GM13977 (cell line): ENCODE measurements around the gene KL.
A peak's percentile ranks its signal among the peaks of the same experiment; 100 is the strongest.

ENCODE experiments used
- DNase-seq: peaks from one replicate; pipeline ENCODE4 v3.0.0; 2012; ENCODE audit warnings: low spot score
- in situ Hi-C: fragments of 300-500 bp; cut with MboI; formaldehyde crosslinking; loops from one replicate; pipeline ENCODE4 v1.12.0; 2022; ENCODE audit warnings: low sequenced_read_pairs, low pct_unique_long_range_greater_than_20kb, mixed read lengths, inconsistent platforms; ENCODE audit not compliant: unreplicated experiment
- TF ChIP-seq, protein P1 (sequence below): IDR thresholded peaks from 2 replicates; pipeline ENCODE4 v1.5.1; 2012; ENCODE audit warnings: mild to moderate bottlenecking, control low read depth; ENCODE audit not compliant: insufficient read depth; ENCODE audit errors: extremely low read depth, missing control alignments

Gene KL

GRCh38 chr13:33007950-33008349, 8.3 kb upstream of the KL start:
- TF ChIP-seq, protein P1, sequence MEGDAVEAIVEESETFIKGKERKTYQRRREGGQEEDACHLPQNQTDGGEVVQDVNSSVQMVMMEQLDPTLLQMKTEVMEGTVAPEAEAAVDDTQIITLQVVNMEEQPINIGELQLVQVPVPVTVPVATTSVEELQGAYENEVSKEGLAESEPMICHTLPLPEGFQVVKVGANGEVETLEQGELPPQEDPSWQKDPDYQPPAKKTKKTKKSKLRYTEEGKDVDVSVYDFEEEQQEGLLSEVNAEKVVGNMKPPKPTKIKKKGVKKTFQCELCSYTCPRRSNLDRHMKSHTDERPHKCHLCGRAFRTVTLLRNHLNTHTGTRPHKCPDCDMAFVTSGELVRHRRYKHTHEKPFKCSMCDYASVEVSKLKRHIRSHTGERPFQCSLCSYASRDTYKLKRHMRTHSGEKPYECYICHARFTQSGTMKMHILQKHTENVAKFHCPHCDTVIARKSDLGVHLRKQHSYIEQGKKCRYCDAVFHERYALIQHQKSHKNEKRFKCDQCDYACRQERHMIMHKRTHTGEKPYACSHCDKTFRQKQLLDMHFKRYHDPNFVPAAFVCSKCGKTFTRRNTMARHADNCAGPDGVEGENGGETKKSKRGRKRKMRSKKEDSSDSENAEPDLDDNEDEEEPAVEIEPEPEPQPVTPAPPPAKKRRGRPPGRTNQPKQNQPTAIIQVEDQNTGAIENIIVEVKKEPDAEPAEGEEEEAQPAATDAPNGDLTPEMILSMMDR: no peak
- no peak for DNase-seq
- in situ Hi-C loops: no loop called here

DNA sequence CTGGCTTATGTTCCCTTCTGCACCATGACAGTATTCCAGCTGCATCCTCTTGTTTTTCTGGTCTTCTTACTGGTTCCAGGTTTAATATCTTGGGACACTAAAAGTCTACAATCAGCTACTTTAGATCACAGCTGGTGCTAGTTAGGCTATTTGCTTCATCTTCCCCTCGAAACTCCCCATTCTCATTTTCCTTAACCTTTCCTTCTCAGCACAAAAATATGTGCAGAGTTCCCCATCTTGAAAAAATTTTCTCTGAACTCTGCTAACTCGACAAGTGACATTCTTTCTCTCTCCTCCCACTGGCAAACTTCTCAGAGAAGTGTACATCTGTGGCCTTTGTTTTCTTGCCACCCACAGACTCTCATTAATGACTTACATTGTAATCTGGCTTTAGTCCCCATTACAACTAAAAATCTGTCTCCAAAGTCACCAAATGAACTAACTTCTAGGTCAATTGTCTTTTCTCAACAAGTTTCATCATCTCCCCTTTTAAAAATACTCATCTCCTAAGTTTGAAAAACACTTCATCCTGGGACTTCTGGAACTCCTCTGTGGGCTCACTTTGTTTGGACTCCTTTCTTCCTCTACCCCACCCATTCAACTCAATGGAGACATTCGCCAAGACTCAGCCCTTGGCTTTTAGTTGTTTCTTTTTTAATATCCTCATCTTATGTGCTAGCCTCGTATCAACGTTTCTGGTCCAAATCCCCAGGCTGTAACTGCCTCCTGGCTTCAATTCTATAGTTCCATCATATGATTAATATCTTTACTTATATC, 7.1 kb upstream of the KL start:
- in situ Hi-C loops: no loop called here

DNA sequence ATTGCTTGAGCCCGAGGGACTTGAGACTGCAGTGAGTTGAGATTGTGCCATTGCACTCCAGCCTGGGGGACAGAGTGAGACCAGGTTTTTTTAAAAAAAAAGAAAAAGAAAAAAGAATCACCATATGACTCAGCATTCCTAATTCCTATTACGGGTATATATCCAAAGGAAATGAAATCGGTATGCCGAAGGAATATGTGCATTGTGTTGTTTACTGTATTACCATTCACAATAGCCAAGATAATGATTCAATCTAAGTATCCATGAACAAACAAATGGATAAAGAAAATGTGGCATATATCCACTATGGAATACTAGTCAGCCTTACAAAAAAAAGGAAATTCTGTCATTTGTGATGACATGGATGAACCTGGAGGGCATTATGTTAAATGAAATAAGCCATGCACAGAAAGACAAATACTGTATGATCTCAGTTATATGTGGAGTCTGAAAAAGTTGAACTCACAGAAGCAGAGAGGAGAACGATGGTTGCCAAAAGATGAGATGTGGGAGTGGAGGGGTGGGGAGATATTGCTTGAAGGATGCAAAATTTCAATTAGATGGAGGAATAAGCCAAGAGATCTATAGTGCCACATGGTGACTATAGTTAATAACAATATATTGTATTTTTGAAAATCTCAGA, 4.3 kb upstream of the KL start:
- TF ChIP-seq, protein P1: no peak
- in situ Hi-C loops: no loop called here
- DNase-seq: no peak

More for the DNA sequence above, 7.1 kb upstream of the KL start:
- TF ChIP-seq, protein P1: no peak
- no peak for DNase-seq

GRCh38 chr13:33014291-33014690, 1.9 kb upstream of the KL start:
- TF ChIP-seq, protein P1: no peak
- no peak for DNase-seq
- in situ Hi-C loops: no loop called here

DNA sequence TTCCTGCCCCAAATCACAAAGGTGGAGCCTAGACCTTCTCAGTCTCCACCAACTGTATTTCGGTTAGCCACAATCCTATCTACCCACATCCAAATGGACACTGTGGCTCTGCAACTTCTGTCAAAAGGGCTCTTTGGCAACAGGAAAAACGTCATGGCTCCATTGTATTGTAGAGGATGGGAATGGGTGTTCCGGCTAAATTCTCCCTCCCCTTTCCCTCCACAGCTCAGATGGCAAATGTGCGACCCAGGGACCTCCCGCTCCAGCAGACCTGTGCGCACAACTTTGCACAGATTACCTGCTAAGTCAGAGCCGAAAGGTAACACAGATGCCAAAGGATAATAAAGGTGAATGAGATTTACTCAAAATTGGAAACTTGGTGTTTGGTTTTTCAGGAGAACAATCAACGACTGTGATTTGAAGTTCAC, 968 bp upstream of the KL start:
- no peak for DNase-seq
- TF ChIP-seq, protein P1: no peak
- in situ Hi-C loops: no loop called here

DNA sequence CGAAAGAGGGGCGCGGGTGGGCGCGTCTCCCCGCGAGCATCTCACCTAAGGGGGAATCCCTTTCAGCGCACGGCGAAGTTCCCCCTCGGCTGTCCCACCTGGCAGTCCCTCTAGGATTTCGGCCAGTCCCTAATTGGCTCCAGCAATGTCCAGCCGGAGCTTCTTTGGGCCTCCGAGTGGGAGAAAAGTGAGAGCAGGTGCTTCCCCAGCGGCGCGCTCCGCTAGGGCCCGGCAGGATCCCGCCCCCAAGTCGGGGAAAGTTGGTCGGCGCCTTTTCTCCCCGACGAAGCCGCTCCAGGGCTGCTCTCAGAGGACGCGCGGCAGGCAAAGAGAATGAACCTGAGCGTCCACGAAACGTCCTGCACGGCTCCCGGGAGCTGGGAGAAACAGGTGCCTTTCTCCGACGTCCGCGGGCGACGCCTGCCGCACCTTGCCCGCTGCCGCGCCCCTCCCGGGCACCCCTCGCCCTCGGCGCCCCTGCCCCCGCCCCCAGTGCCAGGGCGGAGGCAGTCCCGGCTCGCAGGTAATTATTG, 366 bp upstream of the KL start:
- in situ Hi-C loops: no loop called here
- DNase-seq: peak; percentile 48
- TF ChIP-seq, protein P1: no peak
